Fibroblast of villous mesenchyme (primary cell): ENCODE data around the gene CES1. TPM values are rescaled to one million over a fixed set of nuclear protein-coding genes. Genes with fewer than 3 reads are reported as not detected.
"Not testable (repeated sequence)": the region's sequence is repeated elsewhere in the genome, so short reads cannot be mapped to it uniquely, and the experiment has no call there.

Source experiments
- DNase-seq: peaks from one replicate; pipeline ENCODE4 v3.0.0-alpha.2; 2010; ENCODE audit warnings: low read depth
- H3K4me3 ChIP-seq: 2 replicates; pipeline ENCODE4 v1.5.1; 2011; ENCODE audit warnings: low read depth, mild to moderate bottlenecking, low read length
- CTCF ChIP-seq: IDR thresholded peaks from 2 replicates; pipeline ENCODE4 v1.5.1; 2012; ENCODE audit warnings: low read depth, mild to moderate bottlenecking, low read length; ENCODE audit not compliant: insufficient read depth
- total RNA-seq: library from RNA; depleted of rRNA; stranded (reverse); fragments of >200 nt; gene quantifications from 2 replicates; pipeline ENCODE4 v1.2.3, GENCODE V29; 2012

CES1 gene
- total RNA-seq, 1 donor = 1.7 TPM

GRCh38 chr16:55780095-55780407 lies 52.8 kb downstream of the CES1 start:
- DNase-seq, H3K4me3 ChIP-seq: not testable (repeated sequence)

- no peak for TF ChIP-seq CTCF
- H3K4me3 ChIP-seq = no peak overlapping the region
- no peak for DNase-seq
These were observed 53.3 kb downstream of the CES1 start for GRCh38 chr16:55779402-55780094.

- DNase-seq = no peak
- H3K4me3 ChIP-seq = no peak overlapping the region
- TF ChIP-seq CTCF = no peak
These were observed 54.1 kb downstream of the CES1 start for GRCh38 chr16:55778757-55779156.

GRCh38 chr16:55775857-55776256 lies 57.0 kb downstream of the CES1 start:
- no peak for DNase-seq
- no peak overlapping the region for H3K4me3 ChIP-seq
- TF ChIP-seq CTCF = no peak

- no peak for TF ChIP-seq CTCF
- H3K4me3 ChIP-seq = no peak overlapping the region
- no peak for DNase-seq
These were observed 58.9 kb downstream of the CES1 start for GRCh38 chr16:55773859-55774549.

GRCh38 chr16:55765161-55765560 lies 67.7 kb downstream of the CES1 start:
- no peak for DNase-seq
- no peak for TF ChIP-seq CTCF

GRCh38 chr16:55760310-55761001 lies 72.4 kb downstream of the CES1 start:
- no peak for DNase-seq
- no peak for TF ChIP-seq CTCF
- H3K4me3 ChIP-seq = no peak overlapping the region

More at GRCh38 chr16:55765161-55765560, 67.7 kb downstream of the CES1 start:
- H3K4me3 ChIP-seq = no peak overlapping the region

- not testable (repeated sequence) for H3K4me3 ChIP-seq, DNase-seq
These were observed 73.0 kb downstream of the CES1 start for GRCh38 chr16:55759965-55760309.

- H3K4me3 ChIP-seq, DNase-seq: not testable (repeated sequence)
These were observed 75.0 kb downstream of the CES1 start for GRCh38 chr16:55757595-55758527.
